HL-60 (cell line): ENCODE data around the gene DNMT3A.

Source experiments
- DNase-seq, 2 experiments: peaks; one replicate each; pipeline ENCODE4 v3.0.0-alpha.2; 2010 to 2020; ENCODE audit warnings: low read depth in 1 of 2, low spot score in 1 of 2
- H3K27ac ChIP-seq: fragments of 250-450 bp; sonication (Bioruptor Pico); replicated peaks from 2 replicates; pipeline ENCODE4 v1.5.1; 2020; ENCODE audit warnings: mild to moderate bottlenecking, moderate library complexity
- H3K27me3 ChIP-seq: fragments of 250-450 bp; sonication (Bioruptor Pico); 2 replicates; pipeline ENCODE4 v1.5.1; 2021; ENCODE audit warnings: mild to moderate bottlenecking, moderate library complexity; ENCODE audit not compliant: insufficient read depth, poor library complexity, severe bottlenecking
- H3K4me3 ChIP-seq: replicated peaks from 2 replicates; pipeline ENCODE4 v1.5.1; 2011; ENCODE audit warnings: mild to moderate bottlenecking, control low read depth, low read length; ENCODE audit not compliant: insufficient read depth
- CTCF ChIP-seq: IDR thresholded peaks from one replicate; pipeline ENCODE4 v1.5.1; 2011; ENCODE audit warnings: low read length, control low read depth, inconsistent platforms; ENCODE audit not compliant: insufficient read depth
- GABPA ChIP-seq: IDR thresholded peaks from 2 replicates; pipeline ENCODE4 v1.6.1; 2012; ENCODE audit warnings: low read depth
- POLR2AphosphoS5 ChIP-seq: IDR thresholded peaks from 2 replicates; pipeline ENCODE4 v1.6.1; 2012; ENCODE audit warnings: low read depth
- REST ChIP-seq: IDR thresholded peaks from 2 replicates; pipeline ENCODE4 v1.6.1; 2012; ENCODE audit warnings: low read depth; ENCODE audit not compliant: insufficient replicate concordance
- SPI1 ChIP-seq: IDR thresholded peaks from 2 replicates; pipeline ENCODE4 v1.6.1; 2012; ENCODE audit warnings: low read depth, mild to moderate bottlenecking, borderline replicate concordance

The DNMT3A gene

GRCh38 chr2:25340181-25340921 is 1.4 kb downstream of the DNMT3A start:
- Histone ChIP-seq H3K4me3 (peak overlapping the region; percentile 62), H3K27me3 (no peaks in the 10 kb centered on the region), H3K27ac (no peak overlapping the region)
- no peak for TF ChIP-seq GABPA
- no peak for TF ChIP-seq REST
- TF ChIP-seq SPI1, result no peak
- TF ChIP-seq CTCF, result no peak
- TF ChIP-seq POLR2AphosphoS5, result no peak
- DNase-seq, result no peak

- TF ChIP-seq CTCF (no peak), GABPA (no peak), POLR2AphosphoS5 (no peak), SPI1 (no peak), REST (no peak)
- no peak overlapping the region for H3K4me3 ChIP-seq
- no peak overlapping the region for H3K27ac ChIP-seq
- no peaks in the 10 kb centered on the region for H3K27me3 ChIP-seq
- no peak for DNase-seq
Observed at GRCh38 chr2:25339791-25340180, 1.9 kb downstream of the DNMT3A start.

- DNase-seq, result no peak
- Histone ChIP-seq H3K27me3 (no peaks in the 10 kb centered on the region), H3K4me3 (no peak overlapping the region), H3K27ac (no peak overlapping the region)
- no peak for TF ChIP-seq SPI1
- no peak for TF ChIP-seq POLR2AphosphoS5
- no peak for TF ChIP-seq GABPA
- no peak for TF ChIP-seq CTCF
- no peak for TF ChIP-seq REST
Observed at GRCh38 chr2:25339211-25339674, 2.5 kb downstream of the DNMT3A start.
